ENCODE measurements around the gene PM20D1.

GRCh38 chr1:205870236-205870635 is 20.3 kb upstream of the PM20D1 start:
- no peak for TF ChIP-seq CTCF (IDR thresholded peaks at IDR 0.05)
- TF ChIP-seq EP300 (IDR thresholded peaks at IDR 0.05; ENCODE audit: low read depth): no peak
- no peak for TF ChIP-seq POLR2A (IDR thresholded peaks at IDR 0.05)
